GM18508 (cell line): ENCODE measurements around the gene METTL25B.

Source experiments
- ATAC-seq: cut with Tn5 transposase; IDR thresholded peaks from one replicate; pipeline ENCODE4 v1.9.1; 2021; ENCODE audit warnings: moderate number of reproducible peaks; ENCODE audit not compliant: insufficient read depth, unreplicated experiment

The METTL25B gene

DNA sequence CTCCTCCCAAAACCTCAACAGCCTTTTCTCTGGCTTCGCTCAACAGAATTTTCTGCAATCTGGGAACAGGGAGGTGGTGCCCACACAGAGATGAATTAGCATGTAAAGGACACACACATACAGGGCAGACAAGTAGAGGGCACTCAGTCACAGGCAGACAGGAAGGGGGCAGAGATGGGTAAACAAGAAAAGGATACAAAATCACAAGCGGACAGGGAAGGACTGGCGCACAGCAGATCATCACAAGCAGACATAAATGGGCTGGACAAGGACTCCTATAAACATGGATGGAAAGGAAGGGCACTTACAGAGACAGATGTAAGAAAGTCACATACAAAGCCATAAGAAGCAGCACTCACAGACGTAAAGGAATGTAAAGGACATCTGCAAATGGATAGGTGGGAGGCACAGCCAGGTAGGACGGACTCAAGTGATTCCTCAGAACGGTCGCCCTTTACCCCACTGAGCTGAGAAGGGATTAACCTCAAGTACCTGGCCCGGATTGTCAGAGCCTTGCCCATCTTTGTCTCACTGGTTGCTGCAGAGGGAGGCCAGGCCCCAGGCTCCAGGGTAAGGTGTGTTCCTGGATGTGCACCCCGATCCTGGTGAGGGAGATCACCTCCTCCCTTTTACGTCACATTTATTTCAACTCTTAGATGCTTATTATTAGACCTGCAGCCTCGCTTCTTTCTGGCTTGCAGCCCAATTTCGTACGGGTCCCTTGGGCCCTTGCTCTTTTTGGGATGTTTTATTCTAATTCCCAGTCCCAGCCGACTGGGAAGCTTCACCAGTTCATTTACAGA, 38.2 kb downstream of the METTL25B start:
- ATAC-seq: peak; percentile 2

DNA sequence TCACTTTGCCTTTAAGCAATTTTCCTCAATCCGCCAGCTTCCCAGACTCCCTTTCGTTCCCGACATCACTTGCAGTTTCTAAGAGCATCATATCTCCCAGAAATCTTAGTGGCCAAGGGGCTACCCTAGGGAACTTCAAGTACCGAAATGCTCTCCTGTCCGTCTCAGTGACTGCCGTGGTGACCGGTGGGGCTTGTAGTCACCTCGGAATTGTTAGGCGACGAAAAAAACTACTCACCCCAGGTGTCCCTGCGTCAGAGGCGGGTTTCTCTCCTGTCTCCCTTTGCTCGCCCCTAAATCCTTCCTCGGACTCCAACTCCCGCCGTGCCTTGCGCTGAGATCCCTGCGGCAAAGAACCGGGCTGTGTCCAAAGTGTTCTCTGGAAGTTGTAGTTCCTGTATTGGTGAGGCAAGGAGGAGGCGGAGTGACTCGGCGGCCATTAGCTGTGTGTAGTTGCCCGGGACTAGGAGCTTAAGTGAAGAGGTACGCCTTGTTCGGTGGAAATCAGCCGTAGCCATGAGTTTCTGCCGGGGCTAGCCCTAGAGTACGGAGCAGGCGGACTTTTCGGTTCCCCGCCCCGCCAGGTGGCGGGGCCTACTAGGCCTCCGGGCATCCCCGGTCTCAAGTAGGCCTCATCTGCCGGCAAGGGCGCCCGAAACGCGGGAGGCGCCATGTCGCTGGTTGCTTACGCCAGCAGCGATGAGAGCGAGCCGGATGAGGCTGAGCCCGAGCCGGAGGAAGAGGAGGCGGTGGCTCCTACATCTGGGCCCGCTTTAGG, 39.0 kb downstream of the METTL25B start, which contains the start of gene PRCC:
Gene PRCC, plus strand, starts transcription at position 435 of the 778 bp plus-strand sequence. Its CDS starts 237 bp downstream, at position 672.
- ATAC-seq: peak; percentile 58

DNA sequence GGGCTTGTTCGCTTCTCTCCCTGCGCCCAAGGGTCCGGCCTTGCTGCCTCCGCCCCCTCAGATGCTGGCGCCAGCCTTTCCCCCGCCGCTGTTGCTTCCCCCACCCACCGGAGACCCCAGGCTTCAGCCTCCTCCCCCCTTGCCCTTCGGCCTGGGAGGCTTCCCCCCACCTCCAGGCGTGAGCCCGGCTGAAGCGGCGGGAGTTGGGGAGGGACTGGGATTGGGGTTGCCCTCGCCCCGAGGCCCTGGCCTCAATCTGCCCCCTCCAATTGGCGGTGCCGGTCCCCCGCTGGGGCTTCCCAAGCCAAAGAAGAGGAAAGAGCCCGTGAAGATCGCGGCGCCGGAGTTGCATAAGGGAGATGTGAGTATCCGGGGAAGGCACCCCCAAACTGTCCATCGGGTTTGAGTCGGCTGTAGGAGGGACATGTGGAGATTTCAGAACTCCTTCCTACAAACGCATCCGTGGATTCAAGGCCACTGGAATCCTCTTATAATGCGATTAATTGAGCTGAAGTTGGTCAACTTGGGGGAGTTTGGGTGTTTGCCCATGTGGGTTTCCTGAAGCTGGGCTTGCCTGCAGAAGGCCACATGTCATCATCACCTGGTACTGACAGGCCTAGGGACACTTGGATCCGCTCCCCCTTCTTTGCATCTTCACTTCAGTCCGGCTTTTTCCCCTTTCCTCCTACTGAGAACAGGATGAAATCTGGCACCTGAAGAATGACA, 39.8 kb downstream of the METTL25B start:
- ATAC-seq: no peak

DNA sequence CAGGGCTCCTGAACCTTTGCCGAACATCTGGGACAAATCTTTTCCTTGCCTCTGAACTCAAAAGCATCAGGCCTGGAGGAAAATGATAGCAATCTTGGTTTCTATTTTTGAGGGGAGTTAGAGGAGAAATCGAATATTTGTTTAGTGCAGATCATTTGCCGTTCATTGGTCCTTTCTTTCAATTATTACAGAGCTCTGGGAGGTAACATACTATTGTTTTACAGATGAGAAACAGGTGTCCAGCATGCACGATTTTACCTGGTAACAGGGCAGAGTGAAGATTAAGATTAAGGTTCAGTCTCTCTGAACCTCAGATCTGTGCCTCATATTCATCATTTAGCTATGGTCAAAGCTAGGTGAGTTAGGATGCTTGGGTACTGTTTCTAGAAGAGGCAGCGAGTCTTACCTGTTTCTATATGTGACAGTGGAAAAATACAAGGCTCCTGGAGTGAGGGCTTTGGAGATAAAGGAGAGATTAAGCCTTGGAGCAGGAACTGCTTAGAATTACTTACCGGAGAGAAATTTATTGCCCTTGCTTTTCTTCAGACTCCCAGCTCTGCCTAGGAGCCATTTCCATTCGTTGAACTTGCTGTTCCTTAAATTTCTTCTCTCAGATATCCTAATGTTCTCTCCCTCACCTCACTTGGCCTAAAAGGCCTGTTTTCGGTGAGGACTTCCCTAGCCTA, 40.5 kb downstream of the METTL25B start:
- ATAC-seq: no peak

DNA sequence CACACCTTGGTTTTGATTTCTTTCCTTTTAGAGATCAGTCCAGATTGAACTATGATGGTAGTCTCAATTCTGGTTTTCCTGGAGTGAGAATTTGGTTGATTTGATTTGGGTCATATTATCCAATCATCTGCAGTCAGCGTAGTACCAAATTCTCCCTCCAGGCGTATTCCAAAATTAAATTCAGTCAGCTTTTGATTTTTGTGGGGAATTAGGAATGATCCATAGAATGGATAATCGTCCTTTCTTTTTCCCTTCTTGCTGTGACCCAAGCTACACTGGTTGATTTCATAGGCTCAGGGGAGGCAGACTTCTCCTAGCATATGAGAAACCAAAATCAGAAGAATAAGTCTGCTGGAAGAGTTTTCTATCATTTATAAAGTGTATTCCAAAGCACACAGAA, 44.0 kb downstream of the METTL25B start:
- no peak for ATAC-seq

DNA sequence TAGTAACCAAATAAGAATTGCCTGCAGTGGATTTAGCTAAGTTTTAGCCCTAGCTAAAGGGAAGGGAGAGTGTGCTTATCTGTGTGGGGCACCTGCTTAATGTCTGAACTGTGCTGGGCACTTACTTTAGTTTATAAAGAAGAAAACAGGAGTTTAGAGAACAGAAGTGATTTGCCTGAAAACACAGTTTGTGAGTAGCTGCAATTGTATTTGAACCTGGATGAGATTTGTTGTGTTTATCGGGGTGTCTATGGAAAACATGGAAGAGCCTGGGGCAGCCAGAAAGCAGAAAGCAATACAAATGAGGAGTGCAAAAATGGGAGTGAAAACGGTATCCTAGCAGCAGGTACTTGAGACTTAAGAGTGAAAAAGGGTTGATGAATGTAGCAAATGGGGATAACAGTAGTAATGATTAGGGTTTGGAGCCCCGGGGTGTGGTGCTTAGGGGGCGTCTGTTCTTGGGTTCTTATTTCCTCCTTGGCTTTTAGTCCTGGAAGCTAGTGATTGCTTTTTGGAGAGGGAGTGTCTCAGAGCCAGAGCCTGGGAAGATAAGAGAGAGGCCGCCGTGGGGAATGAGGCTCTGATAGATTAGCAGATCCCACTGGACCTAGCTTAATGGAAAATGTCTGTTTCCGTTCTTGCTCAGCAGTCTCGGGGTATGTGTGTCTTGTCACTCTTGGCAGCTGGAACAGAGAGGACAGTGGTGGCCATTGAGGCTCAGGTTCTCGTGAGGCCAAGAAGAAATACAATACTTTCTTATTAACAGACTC, 44.6 kb downstream of the METTL25B start:
- no peak for ATAC-seq

DNA sequence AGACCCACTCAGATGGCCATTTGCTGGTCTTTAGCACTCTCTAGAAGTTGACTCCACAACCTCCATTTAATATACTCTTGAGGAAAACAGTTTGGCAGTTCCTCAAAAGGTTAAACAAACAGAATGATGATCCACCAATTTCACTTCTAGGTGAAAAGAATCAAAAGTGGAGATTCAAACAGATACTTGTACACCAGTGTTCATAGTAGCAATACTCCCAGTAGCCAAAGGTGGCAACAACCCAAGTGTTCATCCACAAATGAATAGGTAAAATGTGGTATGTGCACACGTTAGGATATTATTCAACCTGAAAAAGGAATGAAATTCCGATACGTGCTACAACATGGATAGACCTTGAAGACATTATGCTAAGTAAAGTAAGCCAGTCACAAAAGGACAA, 45.3 kb downstream of the METTL25B start:
- no peak for ATAC-seq

DNA sequence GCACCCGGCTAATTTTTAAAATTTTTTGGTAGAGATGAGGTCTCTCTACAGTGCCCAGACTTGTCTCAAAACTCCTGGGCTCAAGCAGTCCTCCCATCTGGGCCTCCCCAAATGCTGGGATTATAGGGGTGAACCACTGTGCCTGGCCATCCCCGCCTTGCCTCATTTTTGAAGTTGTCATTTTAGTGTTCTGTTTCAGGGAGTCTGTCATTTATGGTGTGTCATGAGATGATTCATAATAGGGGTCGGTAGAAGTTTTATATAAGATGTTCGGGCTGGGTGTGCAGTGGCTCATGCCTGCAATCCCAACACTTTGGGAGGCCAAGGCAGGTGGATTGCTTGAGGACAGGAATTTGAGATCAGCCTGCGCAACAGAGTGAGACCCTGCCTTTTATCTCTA, 47.5 kb downstream of the METTL25B start:
- no peak for ATAC-seq

DNA sequence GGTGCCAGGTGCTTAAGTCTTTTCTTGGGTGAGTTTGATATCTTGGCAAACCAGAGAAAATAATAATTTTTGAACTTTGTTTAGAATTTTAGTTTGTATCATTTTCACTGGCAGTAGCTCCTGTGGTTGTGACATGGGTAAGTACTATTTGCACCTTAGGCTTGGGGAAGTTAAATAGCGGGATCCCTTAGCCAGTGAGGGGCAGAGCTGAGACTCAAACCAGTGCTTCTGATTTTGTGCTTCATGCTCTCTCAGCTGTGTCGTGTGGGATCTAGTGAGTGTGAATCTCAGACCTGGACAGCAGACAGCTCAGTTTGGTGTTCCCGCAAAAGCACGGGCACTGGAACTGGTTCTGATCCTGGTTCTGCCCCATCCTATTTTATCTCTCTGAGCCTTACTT, 48.7 kb downstream of the METTL25B start:
- ATAC-seq: no peak

DNA sequence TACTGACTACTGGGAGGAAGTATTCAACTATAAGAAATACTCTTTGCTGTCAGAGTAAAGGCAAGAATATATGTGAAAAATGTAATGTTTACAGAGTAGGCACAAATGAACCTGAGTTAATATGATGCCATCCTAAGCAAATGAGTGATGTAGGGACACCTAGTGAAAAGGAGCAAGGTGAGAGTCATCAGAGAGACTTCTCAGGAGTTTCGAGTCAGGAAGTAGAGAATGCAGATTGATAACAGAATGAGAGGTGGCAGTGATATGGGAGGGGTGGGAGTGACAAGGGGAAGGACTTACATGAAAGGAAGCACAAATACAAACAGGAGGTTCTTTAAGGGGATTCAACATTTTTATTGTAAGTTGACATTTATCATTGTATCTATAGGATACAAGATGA, 49.3 kb downstream of the METTL25B start:
- ATAC-seq: no peak

DNA sequence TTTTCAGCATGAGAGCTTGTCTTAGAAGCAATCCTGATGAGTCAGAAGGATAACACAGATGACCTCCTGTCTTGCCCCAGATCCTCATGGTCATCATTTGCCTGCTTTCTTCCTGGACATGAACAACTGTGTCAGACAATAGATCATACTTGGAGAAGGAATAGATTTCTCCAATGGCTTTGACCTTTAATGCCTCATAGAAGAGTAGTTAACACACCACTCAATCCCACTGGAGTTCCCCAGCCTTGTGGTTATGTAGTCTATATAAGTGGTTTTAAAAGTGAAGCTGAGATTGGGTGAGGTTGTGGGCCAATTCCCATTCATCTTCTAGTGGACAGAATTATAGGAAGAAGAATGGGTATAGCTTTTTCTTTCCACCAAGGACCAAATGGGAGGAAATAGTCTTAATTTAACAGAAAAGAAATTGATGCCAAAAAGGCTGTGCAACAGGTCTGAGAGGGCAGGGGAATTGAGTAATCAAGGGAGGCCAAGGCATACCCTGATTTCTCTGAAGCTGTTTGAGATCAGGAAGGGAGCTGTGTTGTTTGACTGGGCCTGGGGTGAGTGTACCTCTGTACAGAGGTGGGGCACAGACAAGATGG, 53.4 kb downstream of the METTL25B start:
- no peak for ATAC-seq

DNA sequence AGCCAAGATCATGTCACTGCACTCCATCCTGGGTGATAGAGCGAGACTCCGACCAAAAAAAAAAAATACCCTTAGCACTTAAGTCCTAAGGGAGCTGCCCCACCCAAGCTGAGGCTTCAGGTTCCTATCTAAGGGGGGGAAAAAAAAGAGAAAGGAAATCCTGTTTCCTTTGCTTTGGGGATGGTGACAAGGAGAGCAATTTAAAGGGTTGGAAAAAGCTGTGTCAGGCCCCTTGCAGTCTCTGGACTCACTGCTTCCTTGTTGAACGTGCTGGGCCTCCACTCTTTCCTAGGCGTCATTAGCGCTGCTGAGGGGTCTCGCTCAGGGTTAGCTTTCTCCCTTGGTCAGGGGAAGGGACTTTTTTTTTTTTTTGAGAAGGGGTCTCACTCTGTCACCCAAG, 57.2 kb downstream of the METTL25B start:
- ATAC-seq: no peak
